ENCODE measurements around the gene PACRG. TPM values are rescaled to one million over a fixed set of nuclear protein-coding genes. Genes with fewer than 3 reads are reported as not detected.

Gene PACRG
- total RNA-seq, 2 experiments from 2014 or later = not detected

DNA sequence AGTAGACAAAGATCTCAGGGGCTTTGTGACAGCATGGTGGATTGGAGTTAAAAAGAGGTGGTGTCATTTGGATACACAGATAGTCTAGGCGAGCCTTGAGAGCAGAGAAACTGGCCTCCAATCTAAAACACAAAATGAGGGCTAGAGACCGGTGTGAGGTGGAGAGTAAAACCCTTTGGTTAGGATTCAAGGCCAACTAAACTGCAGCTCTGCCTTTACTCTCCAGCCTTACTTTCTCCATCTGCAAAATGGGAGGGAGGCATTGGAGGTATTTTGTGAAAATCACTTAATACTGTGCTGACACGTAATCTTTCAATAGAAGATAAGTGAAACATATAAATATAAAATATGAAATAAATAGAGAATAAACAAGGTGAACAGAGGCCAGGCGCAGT, 597.6 kb downstream of the PACRG start:
- Histone ChIP-seq H3K4me1 (ENCODE audit: insufficient read depth, low read length, poor library complexity, severe bottlenecking) (no peaks in the 10 kb centered on the region), H3K9me2 (ENCODE audit: insufficient read depth, low read length) (no peaks in the 10 kb centered on the region), H3K4me3 (ENCODE audit: low read depth, low read length, poor library complexity, severe bottlenecking) (no peak overlapping the region), H4K20me1 (ENCODE audit: insufficient read depth, low read length) (no peaks in the 10 kb centered on the region), H2AFZ (ENCODE audit: low read length) (no peak overlapping the region), H3K9me3 (ENCODE audit: low read length) (no peaks in the 10 kb centered on the region), H3K27ac (ENCODE audit: low read depth, low read length, poor library complexity, severe bottlenecking) (no peak overlapping the region), H3K36me3 (ENCODE audit: insufficient read depth, low read length) (no peaks in the 10 kb centered on the region), H3K79me2 (ENCODE audit: insufficient read depth, low read depth, low read length) (no peaks in the 10 kb centered on the region), H3K4me2 (ENCODE audit: low read length) (no peak overlapping the region)
- CTCF ChIA-PET (ENCODE audit: unreplicated experiment) = no interaction called here
- POLR2A ChIA-PET = no interaction called here
- DNase-seq (ENCODE audit: low spot score) = no peak
- intact Hi-C loops (cut with micrococcal nuclease; ENCODE audit: unreplicated experiment) = no loop called here
- BruUV-seq (replicated peaks) = no TSS peak
- TF ChIP-seq CTCF (conservative IDR thresholded peaks at IDR 0.05; ENCODE audit: low read length) (no peak), EZH2phosphoT487 (IDR thresholded peaks at IDR 0.05; ENCODE audit: borderline replicate concordance, low read depth, low read length) (no peak)

GRCh38 chr6:163327165-163327880, 599.5 kb downstream of the PACRG start:
- Histone ChIP-seq H3K4me1 (ENCODE audit: insufficient read depth, low read length, poor library complexity, severe bottlenecking) (no peaks in the 10 kb centered on the region), H3K4me3 (ENCODE audit: low read depth, low read length, poor library complexity, severe bottlenecking) (no peak overlapping the region), H3K79me2 (ENCODE audit: insufficient read depth, low read depth, low read length) (no peaks in the 10 kb centered on the region), H3K9me3 (ENCODE audit: low read length) (no peaks in the 10 kb centered on the region), H3K36me3 (ENCODE audit: insufficient read depth, low read length) (no peaks in the 10 kb centered on the region), H3K27ac (ENCODE audit: low read depth, low read length, poor library complexity, severe bottlenecking) (no peak overlapping the region), H3K9me2 (ENCODE audit: insufficient read depth, low read length) (no peaks in the 10 kb centered on the region), H4K20me1 (ENCODE audit: insufficient read depth, low read length) (no peaks in the 10 kb centered on the region), H3K4me2 (ENCODE audit: low read length) (no peak overlapping the region), H2AFZ (ENCODE audit: low read length) (no peak overlapping the region)
- ChIA-PET POLR2A (no interaction called here), CTCF (ENCODE audit: unreplicated experiment) (interaction anchor here (0.6 kb wide), 1 partner anchor 323 kb away, joined by 3 read pairs; no protein-coding TSS in a partner anchor)
- BruUV-seq (replicated peaks) = no TSS peak
- intact Hi-C loops (cut with micrococcal nuclease; ENCODE audit: unreplicated experiment) = no loop called here
- DNase-seq (ENCODE audit: low spot score) = no peak
- no peak for TF ChIP-seq CTCF (conservative IDR thresholded peaks at IDR 0.05; ENCODE audit: low read length)
- TF ChIP-seq EZH2phosphoT487 (IDR thresholded peaks at IDR 0.05; ENCODE audit: borderline replicate concordance, low read depth, low read length) = no peak

- BruUV-seq (replicated peaks) = no TSS peak
- intact Hi-C loops (cut with micrococcal nuclease; ENCODE audit: unreplicated experiment) = no loop called here
- H4K20me1 ChIP-seq (ENCODE audit: insufficient read depth, low read length) = no peaks in the 10 kb centered on the region
- TF ChIP-seq CTCF (conservative IDR thresholded peaks at IDR 0.05; ENCODE audit: low read length) (no peak), EZH2phosphoT487 (IDR thresholded peaks at IDR 0.05; ENCODE audit: borderline replicate concordance, low read depth, low read length) (no peak)
- H2AFZ ChIP-seq (ENCODE audit: low read length) = no peak overlapping the region
- no peaks in the 10 kb centered on the region for H3K79me2 ChIP-seq (ENCODE audit: insufficient read depth, low read depth, low read length)
- no peaks in the 10 kb centered on the region for H3K4me1 ChIP-seq (ENCODE audit: insufficient read depth, low read length, poor library complexity, severe bottlenecking)
- ChIA-PET CTCF (ENCODE audit: unreplicated experiment) (no interaction called here), POLR2A (no interaction called here)
- no peak overlapping the region for H3K4me3 ChIP-seq (ENCODE audit: low read depth, low read length, poor library complexity, severe bottlenecking)
- H3K36me3 ChIP-seq (ENCODE audit: insufficient read depth, low read length) = no peaks in the 10 kb centered on the region
- H3K27ac ChIP-seq (ENCODE audit: low read depth, low read length, poor library complexity, severe bottlenecking) = no peak overlapping the region
- no peaks in the 10 kb centered on the region for H3K9me3 ChIP-seq (ENCODE audit: low read length)
- H3K9me2 ChIP-seq (ENCODE audit: insufficient read depth, low read length) = no peaks in the 10 kb centered on the region
- no peak for DNase-seq (ENCODE audit: low spot score)
- no peak overlapping the region for H3K4me2 ChIP-seq (ENCODE audit: low read length)
Measured at GRCh38 chr6:163327921-163328320, 600.1 kb downstream of the PACRG start.

Measured in OCI-LY7 (cell line).